GM21528 (cell line): ENCODE results near the gene NCAPH2.

Source experiments
- ATAC-seq: cut with Tn5 transposase; IDR thresholded peaks from one replicate; pipeline ENCODE4 v1.9.1; 2021; ENCODE audit warnings: mild to moderate bottlenecking, moderate library complexity; ENCODE audit not compliant: unreplicated experiment, low FRiP score

The NCAPH2 gene

GRCh38 chr22:50568626-50569025 lies 60.6 kb downstream of the NCAPH2 start:
- ATAC-seq: no peak

GRCh38 chr22:50569041-50569459 lies 61.0 kb downstream of the NCAPH2 start:
- no peak for ATAC-seq

DNA sequence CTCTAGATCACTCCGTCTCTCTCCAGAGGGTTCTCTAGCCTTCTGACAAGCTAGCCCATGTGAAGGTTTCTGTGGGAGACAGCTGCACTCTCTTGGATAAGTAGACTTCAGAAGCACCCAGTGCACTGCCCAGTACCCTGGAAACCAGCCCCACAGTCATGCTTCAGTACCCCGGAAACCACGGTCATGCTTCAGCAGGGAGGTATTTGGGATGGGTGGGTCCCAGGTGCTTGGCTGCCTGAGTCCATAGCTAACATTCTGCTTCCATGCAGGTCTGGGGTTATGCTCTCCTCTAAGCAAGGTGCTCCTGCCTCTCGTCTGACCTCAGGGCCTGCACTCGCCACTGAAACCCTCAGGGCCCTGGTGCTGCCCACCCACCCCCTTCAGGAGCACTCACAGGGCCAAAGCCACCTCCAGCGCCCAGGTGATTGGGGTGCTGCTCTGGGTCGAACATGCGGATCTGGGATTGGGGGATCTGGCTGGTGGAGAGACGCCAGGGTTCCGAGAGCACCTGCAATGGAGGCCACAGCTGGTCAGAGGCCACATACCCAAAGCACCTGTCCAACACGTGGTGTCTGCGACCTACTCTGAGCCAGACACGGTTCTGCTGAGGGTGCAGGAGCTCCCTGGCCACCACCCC lies 62.0 kb downstream of the NCAPH2 start:
- no peak for ATAC-seq

DNA sequence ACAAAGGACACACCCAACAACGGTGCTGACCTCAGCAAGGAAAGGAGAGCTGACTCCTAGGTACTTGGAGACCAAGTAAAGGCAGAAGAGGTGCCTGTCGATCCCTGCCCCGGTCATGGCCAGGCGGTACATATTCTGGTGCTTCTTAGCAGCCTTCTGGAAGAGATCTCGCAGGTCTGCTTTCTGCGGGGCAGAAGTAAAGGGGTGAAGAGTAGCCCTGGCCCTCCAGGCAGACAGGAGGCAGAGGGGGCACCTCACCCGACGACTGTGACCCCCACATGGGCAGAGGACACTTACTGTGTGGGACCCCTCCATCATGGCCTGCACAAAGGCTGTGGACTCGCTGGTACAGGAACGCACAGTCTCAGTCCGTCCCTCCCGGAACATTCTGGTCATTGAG lies 62.8 kb downstream of the NCAPH2 start:
- ATAC-seq: no peak

- ATAC-seq: no peak
These were observed 63.5 kb downstream of the NCAPH2 start for GRCh38 chr22:50571264-50572175.

- ATAC-seq: no peak
These were observed 64.9 kb downstream of the NCAPH2 start for GRCh38 chr22:50572965-50573364.

DNA sequence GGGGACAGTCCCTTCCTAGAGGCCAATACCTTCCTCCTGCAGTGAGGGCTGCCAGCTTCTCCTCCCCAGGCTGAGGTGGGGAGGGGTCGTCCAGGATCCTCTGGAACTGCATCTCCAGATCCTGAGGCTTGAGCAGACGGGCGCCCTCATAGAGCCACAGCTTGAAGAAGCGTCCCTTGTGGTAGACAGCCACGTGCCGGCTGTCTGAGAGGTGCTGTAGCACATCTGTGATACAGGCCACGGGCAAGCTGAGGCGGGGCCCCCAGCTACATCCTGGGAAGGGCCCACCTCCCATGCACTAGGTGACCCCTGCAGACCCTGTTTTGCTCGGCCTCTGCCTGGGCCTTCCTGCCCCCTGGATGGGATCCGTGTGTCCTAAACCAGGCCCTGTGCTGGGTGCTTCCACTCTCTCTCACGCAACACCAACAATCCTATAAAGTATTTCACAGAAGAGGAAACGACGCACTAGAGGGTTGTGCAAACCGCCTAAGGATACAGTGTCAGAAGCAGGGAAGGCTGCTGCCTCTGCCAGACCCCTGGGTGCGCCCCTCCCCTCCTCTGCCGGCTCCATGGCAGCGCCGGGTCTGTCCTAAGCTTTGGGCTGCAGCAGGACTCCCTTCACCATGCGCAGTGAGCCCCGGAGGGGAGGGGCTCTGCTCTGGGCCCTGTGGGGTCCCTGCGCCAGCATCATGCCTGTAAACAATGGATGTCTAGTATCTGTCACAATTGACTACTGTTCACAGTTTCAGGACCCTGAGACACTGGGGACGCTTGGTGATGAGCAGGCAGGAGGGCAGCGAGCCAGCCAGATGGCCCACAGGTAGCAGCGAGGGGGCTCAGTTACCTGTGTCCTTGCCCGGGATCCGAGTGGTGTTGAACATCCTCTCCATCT lies 65.7 kb downstream of the NCAPH2 start:
- no peak for ATAC-seq

DNA sequence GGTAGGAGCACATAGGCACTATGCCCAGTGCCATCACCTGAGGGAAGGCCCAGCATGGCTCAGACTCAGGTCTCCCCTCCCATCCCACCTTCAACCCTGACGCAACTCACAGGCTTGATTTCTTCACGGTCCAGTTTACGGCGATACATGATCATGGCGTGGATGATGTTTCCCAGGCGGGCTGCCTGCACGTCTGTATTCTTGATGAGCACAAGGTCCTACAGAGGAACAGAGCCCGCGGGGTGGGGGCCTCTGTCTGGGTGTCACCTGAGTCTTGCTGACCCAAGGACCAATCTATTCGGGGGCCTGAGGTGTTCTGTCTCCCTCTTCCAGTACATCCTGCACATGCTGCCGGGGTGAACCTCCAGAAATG lies 66.3 kb downstream of the NCAPH2 start:
- no peak for ATAC-seq
